GM12873 (cell line): ENCODE measurements around the gene CASZ1.

Experiments
- CTCF ChIP-seq: IDR thresholded peaks from 2 replicates; pipeline ENCODE4 v1.5.1; 2012; ENCODE audit warnings: low read depth, mild to moderate bottlenecking, moderate library complexity, low read length, control low read depth; ENCODE audit not compliant: insufficient read depth; ENCODE audit errors: missing control alignments

The CASZ1 gene

GRCh38 chr1:10779841-10780240, 16.6 kb downstream of the CASZ1 start:
- no peak for TF ChIP-seq CTCF

- TF ChIP-seq CTCF, result no peak
These were observed 17.2 kb downstream of the CASZ1 start for GRCh38 chr1:10779201-10779600.

GRCh38 chr1:10778640-10779039, 17.8 kb downstream of the CASZ1 start:
- no peak for TF ChIP-seq CTCF

- TF ChIP-seq CTCF, result no peak
These were observed 18.5 kb downstream of the CASZ1 start for GRCh38 chr1:10777749-10778574.

GRCh38 chr1:10776190-10776905, 20.1 kb downstream of the CASZ1 start:
- TF ChIP-seq CTCF, result no peak

GRCh38 chr1:10775763-10776162, 20.7 kb downstream of the CASZ1 start:
- TF ChIP-seq CTCF, result no peak

- TF ChIP-seq CTCF, result no peak
These were observed 21.7 kb downstream of the CASZ1 start for GRCh38 chr1:10774615-10775310.
